Activated CD4-positive, alpha-beta T cell treated with anti-CD3 and anti-CD28 coated beads, Interleukin-2, amount 50 U/mL, for 24 hours (primary cell): Measurements from ENCODE around the gene MSLN.
"Not testable (repeated sequence)": the region's sequence is repeated elsewhere in the genome, so short reads cannot be mapped to it uniquely, and the experiment has no call there.

Experiments used
- DNase-seq, 2 donors: peaks; one replicate each; pipeline ENCODE4 v3.0.0-alpha.2; 2020; ENCODE audit warnings: low read depth in 1 of 2, low spot score in 1 of 2

The MSLN gene

DNA sequence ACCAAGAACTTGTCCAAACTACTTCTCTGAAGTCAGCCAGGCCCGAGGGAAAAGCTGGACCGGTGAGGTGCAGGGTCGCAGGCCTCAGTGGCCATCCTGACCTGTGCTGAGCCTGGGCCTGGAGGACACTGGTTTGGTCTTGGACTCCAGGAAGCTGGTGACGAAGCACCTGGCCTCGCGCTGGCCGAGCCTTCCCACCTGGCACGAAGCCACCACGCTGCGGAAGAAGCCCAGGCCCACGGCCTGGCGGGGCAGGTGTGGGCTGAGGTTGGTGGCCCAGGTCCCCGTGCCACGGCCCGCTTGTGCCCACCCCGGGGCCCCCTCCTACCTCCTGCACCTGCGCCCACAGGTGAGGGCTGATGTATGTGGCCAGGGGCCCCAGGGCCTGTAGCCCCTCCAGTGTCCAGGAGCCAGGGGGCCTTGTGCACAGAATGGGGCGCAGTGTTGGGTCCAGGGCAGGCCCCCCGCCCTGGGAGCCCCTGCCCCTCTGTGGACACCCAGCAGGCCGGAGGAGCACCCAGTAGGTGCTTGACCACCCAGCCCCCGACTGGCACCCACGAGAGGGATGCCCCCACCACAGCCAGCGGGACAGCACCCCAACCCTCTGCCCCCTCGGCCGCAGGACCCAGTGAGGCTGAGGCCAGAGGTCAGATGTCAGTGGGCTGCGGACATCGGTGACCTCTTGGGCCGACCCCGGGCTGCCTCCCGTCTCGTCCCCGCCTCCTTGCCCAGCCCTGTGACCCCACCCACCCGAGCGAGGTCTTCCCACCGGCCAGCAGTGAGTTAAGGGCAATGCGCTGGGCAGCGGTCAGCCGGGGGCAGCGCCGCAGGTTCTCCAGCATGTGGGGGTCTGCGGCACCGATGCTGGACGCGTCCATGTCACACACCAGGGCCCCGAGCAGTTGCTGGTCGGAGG lies 13.8 kb downstream of the MSLN start:
- no peak for DNase-seq

DNA sequence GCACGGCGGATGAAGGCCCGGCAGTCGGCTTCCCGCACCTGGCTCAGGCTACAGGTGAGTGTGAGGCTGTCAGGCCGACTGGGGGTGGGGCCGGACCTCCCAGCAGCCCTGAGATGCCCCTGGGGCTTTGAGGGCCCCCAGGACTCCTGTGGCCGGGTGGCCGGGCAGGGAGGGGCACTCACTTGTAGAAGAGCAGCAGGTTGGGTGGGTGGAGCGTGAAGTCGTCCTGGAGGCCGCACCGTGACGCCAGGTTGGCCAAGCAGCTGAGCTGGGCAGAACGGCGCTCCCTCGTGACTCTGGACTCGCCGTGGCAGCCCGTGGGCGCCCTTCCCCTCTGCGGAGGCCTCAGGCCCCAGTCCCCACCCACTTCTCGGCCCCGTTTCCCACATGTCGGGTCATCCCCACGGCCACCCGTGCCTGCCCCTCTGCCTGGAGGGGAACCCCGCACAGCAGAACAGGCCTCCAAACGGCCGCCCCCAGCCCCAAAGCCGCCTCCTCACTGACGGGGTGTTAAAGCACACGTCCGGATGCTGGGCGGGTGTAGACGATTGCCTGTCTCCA lies 14.8 kb downstream of the MSLN start:
- no peak for DNase-seq

DNA sequence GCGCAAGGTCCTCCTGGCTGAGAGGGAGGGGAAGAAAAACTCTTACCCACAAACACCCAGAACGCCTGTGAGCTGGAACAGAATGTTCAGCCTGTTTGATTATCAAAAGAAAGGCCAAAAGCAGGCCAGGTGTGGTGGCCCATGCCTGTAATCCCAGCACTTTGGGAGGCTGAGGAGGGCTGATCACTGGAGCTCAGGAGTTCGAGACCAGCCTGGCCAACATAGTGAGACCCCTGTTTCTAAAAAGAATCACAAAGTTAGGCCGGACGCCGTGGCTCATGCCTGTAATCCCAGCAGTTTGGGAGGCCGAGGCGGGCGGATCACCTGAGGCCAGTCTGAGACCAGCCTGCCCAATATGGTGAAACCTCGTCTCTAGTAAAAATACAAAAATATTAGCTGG lies 15.8 kb downstream of the MSLN start:
- DNase-seq: not testable (repeated sequence)

DNA sequence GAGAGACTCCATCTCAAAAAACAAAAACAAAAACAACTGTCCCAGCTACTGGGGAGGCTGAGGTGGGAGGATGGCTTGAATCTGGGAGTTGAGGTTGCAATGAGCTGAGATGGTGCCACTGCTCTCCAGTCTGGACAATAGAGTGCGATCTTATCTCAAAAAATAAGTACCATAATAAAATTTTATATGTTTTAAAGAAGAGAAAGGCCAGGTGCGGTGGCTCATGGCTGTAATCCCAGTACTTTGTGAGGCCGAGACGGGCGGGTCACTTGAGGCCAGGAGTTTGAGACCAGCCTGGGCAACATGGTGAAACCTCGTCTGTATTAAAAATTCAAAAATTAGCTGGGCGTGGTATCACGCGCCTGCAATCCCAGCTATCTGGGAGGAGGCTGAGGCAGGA lies 16.3 kb downstream of the MSLN start:
- no peak for DNase-seq

DNA sequence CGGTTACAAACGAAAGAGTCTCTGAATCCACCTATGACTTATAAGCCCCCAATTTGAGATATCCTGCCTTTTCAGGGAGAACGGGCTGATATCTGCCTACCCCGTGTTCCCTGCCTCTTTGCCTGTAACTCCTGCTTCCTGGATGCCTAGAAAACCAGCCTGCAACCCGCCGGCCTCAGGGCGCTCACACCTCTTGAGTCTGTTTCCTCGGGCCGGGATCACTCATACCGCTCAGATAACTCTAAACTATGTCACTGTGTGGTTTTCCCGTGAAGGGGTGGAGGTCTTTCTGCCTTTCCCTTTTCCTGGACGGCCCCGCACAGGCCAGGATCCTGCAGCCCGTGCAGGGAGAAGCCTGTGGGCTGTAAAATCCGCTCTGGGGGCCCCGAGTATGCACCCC lies 17.3 kb downstream of the MSLN start:
- DNase-seq: no peak

DNA sequence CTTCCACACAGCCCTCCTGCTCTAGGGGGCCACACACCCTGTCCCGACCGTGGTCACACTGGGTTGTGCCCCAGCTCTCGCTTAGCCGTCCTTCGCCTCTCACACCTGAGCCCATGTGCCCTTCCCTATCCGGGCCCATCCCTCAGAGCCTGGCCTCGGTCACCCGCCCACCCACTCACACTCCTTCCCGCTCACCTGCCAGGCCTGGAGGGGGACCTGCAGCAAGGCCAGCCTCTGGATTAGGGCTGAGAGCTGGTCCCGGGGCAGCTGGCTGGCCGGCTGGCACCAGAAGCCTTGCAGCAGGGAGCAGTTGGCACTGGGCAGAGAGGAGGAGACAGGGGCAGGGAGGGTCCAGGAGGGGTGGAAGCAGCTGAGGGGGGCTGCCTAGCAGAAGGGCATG lies 17.9 kb downstream of the MSLN start:
- no peak for DNase-seq

DNA sequence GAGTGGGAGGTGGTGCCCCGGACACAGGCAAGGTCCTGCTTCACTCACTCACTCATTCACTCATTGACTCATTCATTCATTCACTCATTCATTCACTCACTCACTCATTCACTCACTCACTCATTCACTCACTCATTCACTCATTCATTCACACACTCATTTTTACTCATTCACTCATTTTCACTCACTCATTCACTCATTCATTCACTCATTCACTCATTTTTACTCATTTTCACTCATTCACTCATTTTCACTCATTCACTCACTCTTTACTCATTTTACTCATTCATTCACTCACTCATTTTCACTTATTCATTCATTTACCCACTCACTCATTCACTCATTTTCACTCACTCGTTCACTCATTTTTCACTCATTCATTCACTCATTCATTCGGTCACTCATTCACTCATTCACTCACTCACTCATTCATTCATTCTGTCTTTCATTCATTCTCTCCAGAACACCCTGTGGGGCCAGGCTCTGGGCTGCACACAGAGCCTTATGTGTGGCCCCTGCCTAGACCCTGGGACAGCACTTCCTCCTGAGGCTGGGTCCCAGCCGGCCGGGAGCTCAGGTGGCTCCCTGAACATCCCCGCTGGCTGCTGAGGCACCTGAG lies 18.5 kb downstream of the MSLN start:
- no peak for DNase-seq

DNA sequence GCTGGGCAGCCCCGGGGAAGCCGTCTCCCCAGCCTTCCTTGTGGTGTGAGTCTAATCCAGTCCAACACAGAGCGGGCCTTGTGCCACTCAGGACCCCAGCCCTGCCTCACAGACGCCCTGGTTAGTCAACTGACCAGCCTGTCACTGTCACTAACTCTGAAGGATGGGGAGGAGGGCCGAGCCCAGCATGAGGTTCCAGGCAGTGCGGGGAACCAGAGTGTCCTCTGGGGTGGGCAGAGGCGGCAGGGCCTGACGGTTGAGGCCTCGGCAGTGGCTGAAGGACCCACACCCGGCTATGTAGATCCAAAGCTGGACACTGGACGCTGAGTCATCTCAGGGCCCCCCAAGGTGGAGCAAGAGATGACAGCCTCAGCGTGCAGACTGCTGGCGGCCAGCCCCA lies 19.0 kb downstream of the MSLN start:
- no peak for DNase-seq

DNA sequence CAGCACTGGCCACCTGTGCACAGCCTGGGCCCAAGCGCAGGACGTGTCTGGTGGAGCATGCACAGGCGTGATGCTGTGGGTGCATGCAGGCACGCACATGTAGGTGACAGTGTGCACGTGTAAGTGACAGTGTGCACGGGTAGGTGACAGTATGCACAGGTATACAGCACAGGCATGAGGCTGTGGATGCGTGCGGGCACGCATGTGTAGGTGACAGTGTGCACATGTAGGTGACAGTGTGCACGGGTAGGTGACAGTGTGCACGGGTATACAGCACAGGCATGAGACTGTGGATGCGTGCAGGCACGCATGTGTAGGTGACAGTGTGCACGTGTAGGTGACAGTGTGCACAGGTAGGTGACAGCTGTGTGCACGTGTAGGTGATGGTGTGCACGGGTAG lies 19.8 kb downstream of the MSLN start:
- DNase-seq: no peak

DNA sequence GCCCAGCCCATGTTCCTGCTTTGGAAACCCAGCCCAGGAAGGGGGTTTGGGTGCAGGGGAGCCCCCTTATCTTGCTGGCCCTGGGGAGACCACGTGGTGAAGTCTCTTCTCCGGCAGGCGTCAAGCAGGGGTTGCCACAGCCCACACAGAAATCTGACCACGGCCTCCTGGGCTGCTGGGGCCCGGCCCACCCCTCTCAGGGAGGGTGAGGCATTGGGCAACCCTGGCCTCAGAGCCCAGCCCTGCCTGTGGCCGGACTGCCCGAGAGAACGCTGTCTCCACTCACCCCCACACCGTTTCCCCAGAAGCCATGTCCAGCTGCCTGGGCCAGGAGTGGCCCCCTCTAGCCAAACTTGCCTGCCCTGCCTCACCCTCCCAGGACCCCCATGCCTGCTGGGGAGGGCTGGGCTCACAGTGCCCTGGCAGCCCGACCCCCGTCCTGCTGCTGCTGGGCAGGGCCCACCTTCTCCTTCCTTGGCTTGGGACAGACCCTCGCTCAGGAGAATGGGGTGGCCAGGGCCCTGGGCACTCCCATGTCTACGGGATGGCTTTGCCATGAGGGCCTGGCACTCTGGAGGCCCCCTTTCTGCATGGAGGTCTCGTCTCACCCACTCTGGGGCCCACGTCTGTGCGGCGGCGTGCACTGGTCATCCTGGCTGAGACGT lies 20.9 kb downstream of the MSLN start:
- no peak for DNase-seq

DNA sequence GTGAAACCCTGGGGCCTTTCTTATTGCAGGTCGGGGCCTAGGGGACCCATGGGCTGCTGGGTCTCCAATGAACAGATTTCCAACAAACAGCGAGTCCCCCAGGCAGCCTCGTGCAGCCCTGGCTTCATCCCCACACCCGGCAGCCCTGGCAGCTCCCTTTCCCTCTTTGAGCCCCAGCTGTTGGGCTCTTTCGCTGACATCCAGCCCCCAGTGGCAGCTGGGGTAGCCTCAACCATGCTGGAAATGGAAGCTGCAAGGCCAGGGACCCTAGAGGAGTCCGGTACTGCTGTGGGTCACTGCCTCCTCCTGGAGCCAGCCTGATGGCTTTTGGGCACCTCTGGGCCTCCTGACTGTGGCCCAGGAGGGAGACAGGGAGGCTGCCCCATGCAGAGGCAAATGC lies 21.7 kb downstream of the MSLN start:
- DNase-seq: no peak

DNA sequence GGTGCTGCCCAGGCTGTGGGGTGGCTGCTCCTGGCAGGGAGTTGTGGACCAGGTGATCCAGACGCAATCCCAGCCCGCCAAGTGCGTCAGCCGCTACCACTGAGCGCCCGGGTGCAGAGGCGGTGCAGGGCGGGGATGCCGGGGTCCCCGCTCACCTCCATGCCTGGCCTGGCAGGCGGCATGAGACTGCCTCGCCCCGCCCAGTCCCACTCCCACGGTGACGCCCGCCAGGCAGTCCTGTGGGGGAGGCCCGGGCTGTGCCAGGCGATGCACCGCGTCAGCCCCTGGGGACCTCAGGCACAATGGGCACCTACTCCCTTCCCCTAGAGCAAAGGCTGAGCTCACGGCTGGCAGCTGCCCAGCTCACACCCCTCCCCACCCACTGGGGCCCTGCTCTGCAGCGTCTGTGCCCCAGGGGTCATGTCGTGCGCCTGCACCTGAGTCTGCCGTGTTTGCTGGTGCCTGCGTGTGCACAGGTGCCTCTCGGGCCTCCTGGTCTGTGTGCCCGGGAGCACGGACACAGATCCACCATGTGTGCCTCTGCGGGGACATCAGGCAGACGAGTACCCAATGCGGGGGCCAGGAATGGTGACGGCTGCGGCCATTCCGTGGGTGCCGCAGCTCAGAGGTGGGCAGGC lies 22.4 kb downstream of the MSLN start:
- DNase-seq: no peak

DNA sequence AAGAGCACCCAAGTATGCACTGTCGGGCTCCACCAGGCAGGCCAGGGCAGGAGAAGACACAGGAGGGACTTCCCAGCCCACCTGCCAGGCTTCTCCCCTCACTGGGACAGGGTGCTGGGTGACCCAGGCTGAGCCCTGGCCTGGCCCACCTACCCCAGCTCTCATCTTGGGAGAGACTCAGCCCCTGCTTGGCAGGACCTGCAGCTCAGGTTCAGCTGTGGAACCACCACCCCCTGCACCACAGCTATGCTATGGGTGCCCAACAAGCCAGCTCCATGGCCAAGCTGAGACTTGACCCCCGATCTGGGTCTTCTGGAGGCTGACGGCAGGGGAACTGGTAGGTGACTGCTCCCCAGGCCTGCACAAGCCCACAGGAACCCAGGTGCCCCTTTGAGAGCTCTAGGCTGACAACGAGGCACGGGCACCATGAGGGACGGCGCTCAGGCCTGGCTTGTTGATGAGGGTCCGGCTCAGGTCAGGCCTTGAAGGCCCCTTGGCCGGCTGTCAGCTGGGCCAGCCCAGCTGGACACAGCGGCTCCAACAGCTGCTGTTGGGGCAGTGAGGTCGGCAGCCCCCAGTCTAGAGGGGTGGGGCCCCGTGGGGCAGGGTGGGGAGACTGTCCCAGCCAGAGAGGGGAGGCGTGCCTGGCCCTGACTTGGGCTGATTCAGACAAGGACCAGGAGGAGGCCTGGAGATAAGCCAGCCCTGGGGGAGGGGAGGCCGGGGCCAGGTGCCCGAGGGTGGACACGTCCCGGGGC lies 23.0 kb downstream of the MSLN start:
- no peak for DNase-seq

DNA sequence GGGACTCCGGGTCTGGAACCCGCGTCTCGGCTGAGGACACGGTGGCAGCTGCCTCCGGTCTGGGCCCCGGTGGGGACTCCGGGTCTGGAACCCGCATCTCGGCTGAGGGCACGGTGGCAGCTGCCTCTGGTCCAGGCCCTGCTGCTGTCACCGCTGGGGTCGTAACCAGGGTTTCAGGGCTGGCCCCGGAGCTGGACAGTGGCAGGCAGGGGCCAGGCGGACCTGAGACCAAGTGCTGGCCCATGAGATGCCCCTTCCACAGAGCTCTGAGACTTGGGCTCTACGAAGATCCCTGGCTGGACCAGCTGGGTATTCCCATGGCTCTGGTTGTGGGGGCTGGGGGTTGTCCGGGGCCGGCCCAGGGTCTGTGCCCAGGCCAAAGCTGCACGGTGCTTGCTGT lies 23.9 kb downstream of the MSLN start:
- no peak for DNase-seq

DNA sequence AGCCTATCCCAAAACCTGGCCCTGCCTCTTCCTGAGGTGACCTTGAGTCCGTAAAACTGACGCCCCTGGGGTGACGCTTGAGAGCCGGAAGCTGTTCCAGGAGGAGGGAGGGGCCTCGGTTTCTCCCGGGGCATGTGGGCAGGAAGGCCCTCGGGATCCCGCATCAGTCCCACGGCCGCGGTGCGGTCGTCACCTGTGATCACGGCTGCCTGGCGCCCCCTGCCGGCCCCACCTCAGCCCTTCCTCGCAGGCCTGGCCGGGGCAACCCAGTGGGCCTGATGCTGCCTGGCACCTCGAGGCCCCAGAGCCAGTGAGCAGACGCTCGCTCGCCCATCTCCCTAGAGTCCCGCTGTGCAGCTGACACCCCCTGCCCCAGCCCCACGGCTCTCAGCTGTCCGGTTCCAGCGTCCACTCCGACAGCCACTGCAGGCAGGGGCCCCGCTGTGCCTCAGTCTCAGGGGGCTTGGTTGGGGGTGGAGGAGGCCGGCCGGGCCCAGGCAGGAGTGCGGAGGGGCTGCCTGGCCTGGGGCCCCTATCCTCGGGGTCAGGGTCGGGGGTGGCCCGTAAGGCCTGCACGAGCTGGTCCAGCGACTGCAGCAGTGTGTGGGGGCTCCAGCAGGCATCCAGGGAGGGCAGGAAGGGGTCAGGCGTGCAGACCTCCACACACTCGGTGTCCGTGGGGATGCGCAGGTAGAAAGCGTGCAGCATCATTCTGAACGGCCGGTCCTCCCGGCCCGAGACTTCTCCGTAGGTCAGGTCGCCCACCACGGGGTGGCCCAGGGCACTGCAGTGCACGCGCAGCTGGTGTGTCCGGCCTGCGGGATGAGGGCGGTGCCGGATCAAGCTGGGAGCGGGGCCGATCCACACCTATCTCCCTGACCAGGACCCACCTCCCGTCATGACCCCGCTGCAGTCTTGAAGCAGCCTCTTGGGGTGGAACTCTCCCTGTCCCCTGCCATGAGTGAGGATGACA lies 25.3 kb downstream of the MSLN start:
- DNase-seq: peak; percentile 61 to 63

DNA sequence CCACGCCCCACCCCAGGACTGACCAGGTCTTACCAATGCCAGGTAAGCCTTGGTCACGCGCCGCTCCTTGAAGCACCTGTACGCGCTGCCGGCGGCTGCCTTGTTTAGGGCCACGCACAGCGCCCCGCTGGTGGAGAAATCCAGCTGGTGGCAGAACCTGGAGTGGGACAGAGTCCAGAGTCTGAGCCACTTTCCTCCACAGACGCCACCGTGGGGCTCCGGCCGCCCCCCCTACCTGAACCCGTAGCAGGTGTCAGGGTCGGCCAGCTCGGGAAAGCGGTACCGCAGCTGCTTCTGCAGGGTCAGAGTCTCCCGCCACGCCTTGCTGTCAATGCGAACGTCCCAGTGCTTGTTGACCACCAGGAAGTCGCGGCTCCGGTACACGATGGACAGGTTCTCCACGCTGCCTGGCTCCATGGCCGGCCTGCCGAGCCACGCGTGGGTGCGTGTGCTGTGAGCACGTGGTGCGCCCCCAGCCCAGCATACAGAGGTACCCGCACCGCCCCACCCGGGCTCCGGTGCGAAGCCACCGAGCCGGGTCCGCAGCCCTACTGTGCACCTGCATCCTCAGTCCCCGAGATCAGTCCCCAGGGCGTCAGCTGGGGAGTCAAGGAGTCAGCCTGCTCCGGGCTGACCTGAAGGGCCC lies 26.9 kb downstream of the MSLN start:
- no peak for DNase-seq

DNA sequence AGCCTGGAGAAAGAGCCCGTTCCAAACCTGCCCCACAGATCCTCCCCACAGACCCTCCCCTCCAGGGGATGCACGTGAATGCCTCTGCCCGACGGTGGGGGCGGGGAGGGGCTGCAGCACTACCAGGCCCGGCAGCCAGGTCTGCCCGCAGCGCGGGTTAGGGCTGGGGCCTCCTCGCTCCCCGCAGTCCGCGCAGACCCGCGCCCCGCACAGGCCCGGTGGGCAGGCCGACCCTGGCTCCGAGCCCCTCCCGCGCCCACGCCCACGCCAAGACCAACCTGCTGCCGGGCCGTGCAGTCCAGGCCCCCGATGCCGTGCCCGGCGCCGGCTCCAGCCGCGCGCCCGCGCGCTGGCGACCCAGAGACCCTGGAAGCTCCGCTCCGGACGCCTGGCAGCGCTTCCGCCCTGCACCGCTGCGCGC lies 27.5 kb downstream of the MSLN start, which contains the start of gene RPUSD1:
TSS of gene RPUSD1 (minus strand) at position 404 of the 421 bp plus-strand sequence. CDS start 644 bp downstream, outside the sequence.
- no peak for DNase-seq

DNA sequence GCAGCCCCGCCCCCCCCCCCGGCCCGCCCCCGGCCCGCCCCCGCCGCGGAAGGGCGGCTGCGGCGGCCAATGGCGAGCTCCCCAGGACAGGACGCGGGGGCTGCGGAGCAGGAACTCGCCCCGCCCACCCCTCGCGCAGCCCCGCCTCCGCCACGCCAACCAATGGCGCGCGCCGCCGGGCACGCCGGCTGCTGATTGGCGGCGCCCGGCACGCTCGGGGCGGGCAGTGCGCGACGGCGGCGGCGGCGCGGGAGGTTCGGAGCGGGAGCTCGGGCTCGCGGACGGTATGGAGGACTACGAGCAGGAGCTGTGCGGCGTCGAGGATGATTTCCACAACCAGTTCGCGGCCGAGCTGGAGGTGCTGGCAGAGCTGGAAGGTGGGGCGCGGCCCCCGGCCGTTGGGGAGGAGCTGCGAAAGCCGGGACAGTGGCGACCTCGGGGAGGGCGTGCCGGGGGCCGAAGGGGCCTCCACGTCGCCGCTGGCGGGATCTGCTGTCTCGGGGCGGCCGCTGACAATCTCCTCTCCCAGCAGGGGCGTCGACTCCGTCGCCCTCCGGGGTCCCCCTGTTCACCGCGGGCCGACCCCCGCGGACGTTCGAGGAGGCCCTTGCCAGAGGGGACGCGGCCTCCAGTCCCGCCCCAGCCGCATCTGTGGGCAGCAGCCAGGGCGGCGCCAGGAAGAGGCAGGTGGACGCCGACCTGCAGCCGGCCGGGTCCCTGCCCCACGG lies 28.0 kb downstream of the MSLN start, which contains the start of gene CHTF18:
TSS of gene CHTF18 (plus strand) at position 222 of the 728 bp plus-strand sequence. CDS start at position 287, 65 bp downstream.
- peak; percentile 90 to 93 for DNase-seq
